ENCODE data around the gene LYPD5.
"Not testable (repeated sequence)": the region's sequence is repeated elsewhere in the genome, so short reads cannot be mapped to it uniquely, and the experiment has no call there.

LYPD5 gene

GRCh38 chr19:43779147-43779819 is 23.0 kb downstream of the LYPD5 start:
- no peak for DNase-seq (ENCODE audit: low read depth in 2 of 2, low spot score in 1 of 2)

- DNase-seq (ENCODE audit: low read depth in 2 of 2, low spot score in 1 of 2): no peak
These were observed 23.6 kb downstream of the LYPD5 start for GRCh38 chr19:43778651-43779050.

- no peak for DNase-seq (ENCODE audit: low read depth in 2 of 2, low spot score in 1 of 2)
These were observed 25.0 kb downstream of the LYPD5 start for GRCh38 chr19:43777163-43777695.

GRCh38 chr19:43776286-43776685 is 26.0 kb downstream of the LYPD5 start:
- no peak for DNase-seq (ENCODE audit: low read depth in 2 of 2, low spot score in 1 of 2)

GRCh38 chr19:43775299-43775890 is 26.9 kb downstream of the LYPD5 start:
- DNase-seq (ENCODE audit: low read depth in 2 of 2, low spot score in 1 of 2): no peak

- not testable (repeated sequence) for DNase-seq (ENCODE audit: low read depth in 2 of 2, low spot score in 1 of 2)
These were observed 27.3 kb downstream of the LYPD5 start for GRCh38 chr19:43774940-43775258.

- no peak for DNase-seq (ENCODE audit: low read depth in 2 of 2, low spot score in 1 of 2)
These were observed 27.9 kb downstream of the LYPD5 start for GRCh38 chr19:43774103-43774939.

GRCh38 chr19:43773725-43774102 is 28.5 kb downstream of the LYPD5 start:
- DNase-seq (ENCODE audit: low read depth in 2 of 2, low spot score in 1 of 2): no peak

- no peak for DNase-seq (ENCODE audit: low read depth in 2 of 2, low spot score in 1 of 2)
These were observed 33.0 kb downstream of the LYPD5 start for GRCh38 chr19:43769256-43769655.

GRCh38 chr19:43768273-43769050 is 33.8 kb downstream of the LYPD5 start:
- DNase-seq (ENCODE audit: low read depth in 2 of 2, low spot score in 1 of 2): no peak

GRCh38 chr19:43767818-43768217 is 34.4 kb downstream of the LYPD5 start:
- no peak for DNase-seq (ENCODE audit: low read depth in 2 of 2, low spot score in 1 of 2)

- no peak for DNase-seq (ENCODE audit: low read depth in 2 of 2, low spot score in 1 of 2)
These were observed 34.9 kb downstream of the LYPD5 start for GRCh38 chr19:43767316-43767715.

GRCh38 chr19:43766755-43767043 is 35.5 kb downstream of the LYPD5 start:
- DNase-seq (ENCODE audit: low read depth in 2 of 2, low spot score in 1 of 2): no peak

GRCh38 chr19:43765109-43765876 is 37.0 kb downstream of the LYPD5 start:
- DNase-seq (ENCODE audit: low read depth in 2 of 2, low spot score in 1 of 2): no peak

- DNase-seq (ENCODE audit: low read depth in 2 of 2, low spot score in 1 of 2): not testable (repeated sequence)
These were observed 37.6 kb downstream of the LYPD5 start for GRCh38 chr19:43764684-43765083.

GRCh38 chr19:43763473-43763939 is 38.7 kb downstream of the LYPD5 start:
- DNase-seq (ENCODE audit: low read depth in 2 of 2, low spot score in 1 of 2): no peak

GRCh38 chr19:43762814-43763213 is 39.4 kb downstream of the LYPD5 start:
- no peak for DNase-seq (ENCODE audit: low read depth in 2 of 2, low spot score in 1 of 2)

GRCh38 chr19:43760941-43761340 is 41.3 kb downstream of the LYPD5 start:
- DNase-seq (ENCODE audit: low read depth in 2 of 2, low spot score in 1 of 2): no peak

GRCh38 chr19:43759515-43759914 is 42.7 kb downstream of the LYPD5 start:
- no peak for DNase-seq (ENCODE audit: low read depth in 2 of 2, low spot score in 1 of 2)

GRCh38 chr19:43755256-43755801 is 46.9 kb downstream of the LYPD5 start:
- peak; percentile 37 to 52 for DNase-seq (ENCODE audit: low read depth in 2 of 2, low spot score in 1 of 2)
